CD4-positive, alpha-beta T cell treated with Interleukin-2 at 100 ng/mL for 4 hours (primary cell): ENCODE results near the gene RALGPS2.
"Not testable (repeated sequence)": the region's sequence is repeated elsewhere in the genome, so short reads cannot be mapped to it uniquely, and the experiment has no call there.

Experiments
- DNase-seq: peaks from one replicate; pipeline ENCODE4 v3.0.0-alpha.2; 2020; ENCODE audit warnings: low spot score

Gene RALGPS2

DNA sequence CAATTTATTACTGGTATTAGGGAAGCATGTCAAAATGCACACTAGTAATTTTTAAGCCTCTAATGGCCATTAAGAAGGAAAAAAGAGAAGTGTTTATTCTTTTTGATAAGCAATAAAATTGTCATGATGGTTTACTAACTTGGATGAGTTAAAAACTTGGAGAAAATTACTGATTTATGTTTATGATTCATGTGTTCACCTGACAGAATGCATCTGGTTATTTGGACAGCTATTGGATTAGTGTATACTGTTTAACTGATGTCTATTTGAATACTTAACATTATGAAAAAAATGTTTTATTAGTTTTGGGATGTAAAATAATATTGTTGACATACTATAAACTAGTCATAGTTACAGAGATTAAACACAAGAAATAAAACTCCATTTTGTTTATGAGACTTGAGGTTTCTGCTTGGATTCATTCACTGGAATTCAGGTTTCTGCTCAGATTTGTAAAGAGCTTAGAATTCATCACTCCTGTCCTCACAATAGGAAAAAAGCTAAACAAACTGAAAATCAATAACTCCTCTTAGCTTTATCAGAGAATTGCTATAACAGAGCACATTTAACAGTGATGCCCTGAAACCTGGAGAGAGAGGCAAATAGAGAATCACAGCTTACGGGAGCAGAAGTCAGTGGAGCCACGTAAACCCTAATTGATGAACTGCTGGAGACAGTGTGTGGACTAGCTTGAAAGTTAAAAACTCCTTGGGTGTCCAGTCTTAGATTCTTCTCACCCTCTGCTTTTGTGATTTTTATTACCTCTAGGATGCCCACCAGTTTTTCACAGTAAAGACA is 56.7 kb downstream of the RALGPS2 start:
- DNase-seq = no peak

DNA sequence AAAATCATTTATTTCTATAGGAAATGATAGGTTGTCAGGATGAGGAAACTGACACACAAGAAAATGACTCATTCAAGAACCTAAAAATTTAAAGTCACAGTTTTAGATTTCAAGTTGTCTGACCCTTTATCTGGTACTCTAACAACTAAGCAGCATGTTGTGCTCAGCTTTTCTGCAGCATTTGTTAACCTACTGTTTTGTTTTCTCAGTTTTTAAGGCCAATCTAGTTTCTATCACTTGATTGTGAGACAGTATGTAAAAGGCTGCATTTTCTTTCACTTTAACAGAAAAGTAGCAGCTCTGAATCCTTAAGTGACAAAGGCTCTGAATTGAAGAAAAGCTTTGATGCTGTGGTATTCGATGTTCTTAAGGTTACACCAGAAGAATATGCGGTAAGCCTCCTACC is 59.1 kb downstream of the RALGPS2 start:
- no peak for DNase-seq

DNA sequence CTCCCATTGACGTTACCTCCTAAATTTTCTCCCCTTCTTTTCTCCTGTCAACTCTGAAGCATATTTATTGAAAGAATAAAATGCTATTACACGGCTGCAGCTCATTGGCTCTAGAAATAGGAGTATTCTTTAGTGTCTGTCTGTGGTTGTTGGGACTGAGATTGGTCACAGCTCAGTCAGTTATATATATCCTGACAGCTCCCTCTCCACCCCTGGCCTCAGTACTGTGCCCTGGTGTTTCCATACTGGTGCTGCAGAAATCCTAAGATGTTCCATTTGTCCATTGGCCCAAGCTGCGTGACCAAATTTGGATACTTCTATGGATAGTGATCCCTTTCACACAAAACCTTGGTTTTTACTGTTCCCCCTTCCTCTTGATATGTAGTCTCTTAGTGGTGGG is 67.3 kb downstream of the RALGPS2 start:
- no peak for DNase-seq

DNA sequence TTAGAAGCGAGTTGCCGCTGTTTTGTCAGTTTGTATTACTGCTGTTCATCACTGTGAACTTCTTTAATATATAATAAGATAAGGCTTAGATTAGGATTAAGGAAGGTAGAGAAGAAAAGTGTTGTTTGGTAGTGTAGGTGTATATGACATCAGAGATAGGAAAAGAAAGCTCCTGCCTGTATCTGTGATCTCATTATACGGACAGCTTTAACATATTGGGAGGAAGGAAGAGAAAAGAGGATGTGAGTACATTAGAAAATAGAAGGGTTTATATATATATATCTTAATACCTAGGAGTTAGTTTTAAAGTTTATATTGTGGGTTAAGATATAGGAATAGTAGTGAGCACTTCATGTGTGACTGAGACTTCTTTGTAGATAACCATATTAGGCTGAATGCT is 71.0 kb downstream of the RALGPS2 start:
- no peak for DNase-seq

DNA sequence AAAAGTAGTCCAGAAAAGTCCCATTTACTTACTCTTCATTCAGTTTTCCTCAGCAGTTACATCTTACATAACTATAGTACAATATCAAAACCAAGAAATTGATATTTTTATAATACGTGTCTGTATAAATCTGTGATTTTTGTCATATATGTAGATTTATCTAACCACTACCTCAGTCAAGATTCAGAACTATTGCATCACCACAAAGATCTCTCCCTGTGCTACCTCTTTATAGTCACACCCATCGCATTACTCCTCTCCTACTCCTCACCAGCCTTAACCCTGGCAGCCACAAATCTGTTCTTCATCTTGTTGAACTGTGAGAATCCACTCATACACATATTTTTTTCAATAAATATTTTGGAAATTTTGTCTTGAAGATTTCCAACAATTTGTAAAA is 72.5 kb downstream of the RALGPS2 start:
- DNase-seq = no peak

DNA sequence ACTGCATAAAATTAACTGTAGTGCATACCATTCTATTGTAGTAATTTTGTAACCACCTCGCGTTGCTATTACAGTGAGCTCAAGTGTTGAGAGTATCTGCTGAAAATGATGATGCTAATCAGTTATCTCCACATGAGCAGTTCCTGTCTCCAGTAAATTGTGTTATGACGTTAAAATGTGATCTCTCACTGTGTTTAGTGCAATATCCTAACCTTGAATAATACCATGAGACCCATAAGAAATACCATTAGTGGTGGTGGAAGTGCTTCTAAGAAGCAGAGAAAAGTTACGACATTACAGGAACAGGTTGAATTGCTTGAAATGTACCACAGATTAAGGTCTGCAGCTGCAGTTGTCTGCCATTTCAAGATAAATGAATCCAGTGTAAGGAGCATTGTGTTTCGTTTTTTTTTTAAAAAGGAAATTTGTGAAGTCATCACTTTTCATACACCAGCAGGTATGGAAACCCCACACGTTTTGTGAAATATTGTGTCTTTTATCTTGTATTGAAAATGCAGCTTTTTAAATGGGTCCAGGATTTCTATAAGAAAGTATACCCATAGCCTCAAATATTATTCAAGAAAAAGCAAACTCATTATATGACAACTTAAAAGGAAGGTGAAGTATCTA is 73.3 kb downstream of the RALGPS2 start:
- no peak for DNase-seq

DNA sequence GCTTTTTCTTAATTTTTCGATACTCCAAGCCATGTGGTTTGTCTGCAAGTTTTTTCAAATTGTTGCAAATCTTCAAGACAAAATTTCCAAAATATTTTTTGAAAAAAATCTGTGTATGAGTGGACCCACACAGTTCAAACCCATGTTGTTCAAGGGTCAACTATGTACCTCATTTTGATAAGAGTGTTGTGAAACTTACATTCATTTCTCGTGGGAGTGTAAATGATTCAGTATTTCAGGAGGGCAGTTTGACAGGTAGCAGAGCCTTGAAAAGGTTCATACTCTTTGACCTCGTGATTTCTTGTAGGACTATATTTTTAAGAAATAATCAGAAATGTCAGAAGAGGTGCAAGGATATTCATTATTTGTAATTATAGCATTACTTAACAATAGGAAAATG is 77.8 kb downstream of the RALGPS2 start:
- no peak for DNase-seq

DNA sequence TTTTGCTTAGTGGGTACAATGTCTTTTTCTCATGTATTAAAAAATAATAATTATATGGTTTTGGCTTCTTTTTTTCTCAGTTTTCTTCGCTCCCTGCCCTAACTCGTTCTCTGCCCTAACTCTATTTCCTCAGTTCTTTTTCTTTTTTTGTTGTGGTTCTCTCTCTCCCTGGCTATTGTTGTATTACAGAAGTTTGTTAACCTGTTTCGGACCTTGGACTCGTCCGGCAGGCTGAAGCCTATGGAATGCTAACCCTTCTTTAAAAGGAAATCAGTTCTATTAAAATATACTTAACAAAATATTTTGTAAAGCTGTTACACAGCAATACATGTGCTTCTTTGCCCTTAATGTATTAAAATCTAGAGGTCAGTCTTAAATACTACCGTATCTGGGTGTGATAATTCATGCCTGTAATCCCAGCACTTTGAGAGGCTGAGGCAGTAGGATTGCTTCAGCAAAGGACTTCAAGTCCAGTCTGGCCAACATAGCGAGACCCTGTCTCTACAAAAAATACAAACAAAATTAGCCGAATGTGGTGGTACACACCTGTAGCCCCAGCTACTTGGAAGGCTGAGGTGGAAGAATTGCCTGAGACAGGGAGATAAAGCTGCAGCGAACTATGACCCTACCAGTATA is 81.7 kb downstream of the RALGPS2 start:
- no peak for DNase-seq

DNA sequence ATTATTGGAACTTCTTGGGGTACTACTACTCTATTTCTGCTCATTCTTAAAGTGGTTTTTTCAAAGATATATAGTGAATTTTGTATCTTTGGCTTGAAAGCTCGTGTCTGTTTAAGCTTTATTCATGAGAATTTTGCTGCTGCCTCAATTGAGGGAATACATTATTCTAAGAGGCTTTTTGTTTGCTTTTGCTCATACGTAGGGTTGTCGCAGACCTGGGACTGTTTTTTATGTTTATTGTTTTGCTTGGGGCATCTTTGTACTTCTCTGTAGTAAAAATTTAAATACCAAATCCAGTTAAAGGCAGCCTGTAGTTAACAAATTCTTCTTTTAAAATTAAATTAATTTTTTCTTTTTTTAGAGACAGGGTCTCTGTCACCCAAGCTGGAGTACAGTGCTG is 83.5 kb downstream of the RALGPS2 start:
- DNase-seq = no peak

DNA sequence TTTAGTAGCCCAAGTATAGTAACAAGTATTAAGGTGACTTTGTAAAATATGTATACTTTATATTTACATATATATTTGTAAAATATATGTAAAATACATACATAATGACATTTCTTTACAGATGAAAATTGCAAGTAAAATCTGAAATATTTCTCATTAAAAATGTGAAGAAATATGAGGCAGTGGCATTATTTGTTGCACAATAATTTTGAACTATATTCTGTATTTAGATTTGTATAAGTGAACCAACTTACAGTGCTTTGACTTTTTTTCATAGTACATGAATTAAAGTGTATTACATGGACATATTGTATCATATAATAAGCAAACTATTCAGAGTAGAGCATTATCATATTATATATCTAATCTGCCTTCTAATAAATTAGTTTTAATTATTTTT is 85.5 kb downstream of the RALGPS2 start:
- DNase-seq = no peak

DNA sequence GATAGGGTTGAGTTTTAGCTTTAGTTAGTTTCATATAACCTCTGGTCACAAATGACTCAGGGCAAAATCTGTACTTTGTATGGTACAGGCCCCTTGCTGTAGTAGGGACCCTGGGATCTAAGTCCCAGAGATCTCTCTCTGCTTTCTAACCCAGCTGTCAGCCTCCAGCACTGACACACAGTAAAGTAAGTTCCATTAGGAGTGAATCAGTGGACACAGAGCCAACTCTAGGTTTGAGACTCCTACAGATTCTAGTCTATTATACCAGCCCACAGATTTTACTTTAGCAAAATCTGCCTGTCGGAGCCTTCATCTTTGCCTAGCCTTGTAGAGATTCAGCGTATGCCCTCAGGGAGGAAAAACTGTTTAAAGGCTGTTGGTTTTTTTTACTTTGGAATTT is 93.4 kb downstream of the RALGPS2 start:
- no peak for DNase-seq

DNA sequence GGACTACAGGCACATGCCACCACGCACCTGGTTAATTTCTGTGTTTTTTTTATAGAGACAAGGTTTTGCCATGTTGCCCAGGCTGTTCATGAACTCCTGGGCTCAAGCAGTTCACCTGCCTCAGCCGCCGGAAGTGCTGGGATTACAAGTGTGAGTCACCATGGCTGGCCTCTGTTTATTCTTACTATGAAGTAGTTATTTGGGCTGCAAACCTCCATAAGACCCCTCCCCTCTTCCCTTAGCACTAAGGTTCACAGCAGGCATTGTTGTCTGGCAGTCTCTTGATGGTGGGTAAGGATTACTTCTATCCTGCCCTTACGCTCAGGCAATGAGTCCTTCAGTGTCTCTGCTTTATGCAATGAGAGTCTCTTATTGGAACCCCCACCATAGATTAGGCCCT is 94.1 kb downstream of the RALGPS2 start:
- no peak for DNase-seq

DNA sequence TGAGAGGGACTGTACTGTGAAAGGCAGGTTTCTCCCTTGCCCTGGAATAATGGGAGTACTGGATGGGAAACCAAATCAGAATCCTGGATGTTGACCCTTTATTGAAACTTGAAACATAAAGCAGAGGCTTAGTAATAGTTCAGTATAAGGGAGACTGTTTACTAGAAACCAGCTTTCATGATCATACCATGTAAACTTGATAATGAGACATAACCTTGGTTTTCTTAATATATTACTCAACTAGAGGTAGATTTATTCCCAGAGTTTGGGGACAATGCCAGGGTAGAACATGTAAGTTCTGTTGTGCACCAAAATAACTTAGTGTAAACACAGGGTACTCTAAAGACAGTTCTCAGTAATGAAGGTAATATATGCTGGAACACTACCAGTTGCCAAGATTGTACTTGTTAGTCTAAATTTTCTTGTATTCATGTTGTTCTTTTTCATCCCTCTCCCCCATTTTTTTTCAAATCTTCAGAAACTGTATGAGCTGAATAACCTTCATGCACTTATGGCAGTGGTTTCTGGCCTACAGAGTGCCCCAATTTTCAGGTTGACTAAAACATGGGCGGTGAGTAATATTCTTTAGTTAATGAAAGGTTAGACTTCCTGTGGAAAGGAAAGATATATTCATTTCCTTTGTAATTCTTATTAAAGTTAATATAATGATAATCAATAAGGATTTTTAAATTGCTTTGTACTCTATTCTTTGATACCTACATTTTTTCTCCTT is 96.3 kb downstream of the RALGPS2 start:
- DNase-seq = no peak

DNA sequence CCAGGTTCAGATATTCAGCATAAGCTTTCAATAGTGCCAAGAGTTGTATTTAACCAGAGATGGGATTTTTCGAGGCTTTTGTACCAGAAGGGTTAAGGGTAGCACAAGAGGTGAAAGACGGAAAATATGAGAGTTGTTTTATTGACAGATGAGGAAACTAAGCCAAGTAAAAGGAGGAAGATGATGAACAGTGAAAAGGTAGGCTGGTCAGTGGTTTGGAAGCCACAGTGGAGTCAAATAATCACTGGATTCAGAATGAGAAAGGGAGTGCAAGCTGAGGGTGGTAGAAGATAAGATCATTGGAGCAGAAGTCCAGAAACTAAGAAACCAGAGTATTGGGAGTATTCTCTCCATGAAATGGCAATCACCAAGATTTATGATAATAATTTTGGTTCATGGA is 100.1 kb downstream of the RALGPS2 start:
- DNase-seq = no peak

DNA sequence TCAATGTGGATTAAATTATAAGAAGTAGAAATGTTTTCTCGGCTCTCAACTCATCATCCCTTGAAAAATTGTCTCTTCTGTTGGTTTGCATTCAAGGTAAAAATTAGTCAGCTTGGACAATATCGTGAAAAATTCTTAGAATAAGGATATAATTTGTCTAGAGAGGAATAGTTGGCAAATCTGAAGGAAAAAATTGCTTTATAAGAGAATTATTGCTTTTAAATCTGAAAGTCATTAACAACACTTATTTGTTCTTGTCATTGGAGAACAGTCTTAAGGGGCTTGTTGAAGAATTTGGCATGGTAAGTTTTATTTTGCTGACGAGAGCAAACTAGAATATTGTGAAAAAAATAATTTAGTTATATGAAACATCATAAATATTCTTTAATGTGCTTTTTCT is 119.4 kb downstream of the RALGPS2 start:
- no peak for DNase-seq

DNA sequence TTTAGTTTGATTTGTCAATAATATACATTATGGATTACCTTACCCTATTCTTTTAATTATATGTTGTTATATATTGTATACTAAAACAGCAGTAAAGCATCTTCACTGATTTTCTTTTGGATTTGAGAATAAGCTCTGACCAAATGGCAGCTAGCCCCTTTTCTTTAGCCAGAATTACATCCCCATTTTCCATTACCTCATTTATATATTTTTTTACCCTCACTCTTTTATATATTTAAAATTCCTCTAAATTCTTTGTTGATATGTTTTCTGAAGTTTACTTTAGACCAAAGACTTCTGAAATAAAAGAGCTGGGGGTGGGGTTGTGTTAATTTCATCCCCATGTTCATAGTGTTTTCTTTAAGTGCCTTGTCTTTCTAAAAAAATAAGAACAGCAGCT is 121.3 kb downstream of the RALGPS2 start:
- no peak for DNase-seq

DNA sequence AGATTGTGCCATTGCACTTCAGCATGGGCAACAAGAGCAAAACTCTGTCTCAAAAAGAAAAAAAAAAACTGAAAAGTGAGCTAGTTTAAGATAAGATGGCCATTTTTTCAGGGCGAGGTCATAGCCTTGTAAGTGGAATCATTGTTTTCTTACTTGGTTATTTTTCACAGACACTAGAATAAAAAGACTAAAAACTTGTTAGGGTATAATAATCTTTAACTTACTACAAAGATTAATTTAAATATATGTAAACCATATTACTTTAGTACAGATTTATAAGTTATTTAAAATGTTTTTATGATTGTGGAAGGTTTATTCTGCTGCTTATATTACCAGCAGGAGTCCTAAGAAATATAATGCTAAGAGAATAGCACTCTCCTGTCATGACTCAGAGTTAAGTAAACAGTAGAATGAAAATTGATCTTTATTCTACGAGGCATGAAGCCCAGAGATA is 122.4 kb downstream of the RALGPS2 start:
- no peak for DNase-seq

DNA sequence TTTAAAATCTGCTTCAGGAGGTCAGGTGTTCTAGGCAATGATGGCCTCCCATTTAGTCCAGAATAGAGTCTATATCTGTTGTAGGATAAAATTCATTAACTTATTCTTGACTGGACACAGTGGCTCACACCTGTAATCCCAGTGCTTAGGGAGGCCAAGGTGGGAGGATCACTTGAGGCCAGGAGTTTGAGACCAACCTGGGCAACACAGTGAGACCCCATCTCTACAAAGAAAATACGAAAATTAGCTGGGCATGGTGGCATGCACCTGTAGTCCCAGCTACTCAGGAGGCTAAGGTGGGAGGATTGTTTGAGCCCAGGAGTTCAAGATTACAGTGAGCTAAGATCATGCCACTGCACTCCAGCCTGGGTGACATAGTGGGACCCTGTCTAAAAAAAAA is 122.9 kb downstream of the RALGPS2 start:
- not testable (repeated sequence) for DNase-seq

DNA sequence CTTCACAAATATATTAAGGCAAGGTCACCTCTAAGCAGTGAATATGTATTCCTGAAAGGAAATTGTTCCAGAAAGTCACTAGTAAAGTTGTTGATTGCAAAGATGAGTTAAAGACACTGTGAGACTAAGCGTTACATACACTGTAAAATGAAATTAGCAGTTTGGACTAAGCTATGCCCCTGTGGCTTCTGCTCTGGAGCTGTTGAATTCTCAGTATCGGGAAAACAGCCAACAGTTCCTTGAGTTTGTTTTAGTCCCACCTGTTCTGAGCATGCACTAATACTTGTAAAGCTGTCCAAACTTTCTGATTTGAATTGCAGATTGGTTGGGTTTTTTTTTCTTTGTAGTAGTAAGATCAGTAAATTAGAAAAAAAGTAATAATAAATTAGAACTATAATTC is 124.9 kb downstream of the RALGPS2 start:
- no peak for DNase-seq

DNA sequence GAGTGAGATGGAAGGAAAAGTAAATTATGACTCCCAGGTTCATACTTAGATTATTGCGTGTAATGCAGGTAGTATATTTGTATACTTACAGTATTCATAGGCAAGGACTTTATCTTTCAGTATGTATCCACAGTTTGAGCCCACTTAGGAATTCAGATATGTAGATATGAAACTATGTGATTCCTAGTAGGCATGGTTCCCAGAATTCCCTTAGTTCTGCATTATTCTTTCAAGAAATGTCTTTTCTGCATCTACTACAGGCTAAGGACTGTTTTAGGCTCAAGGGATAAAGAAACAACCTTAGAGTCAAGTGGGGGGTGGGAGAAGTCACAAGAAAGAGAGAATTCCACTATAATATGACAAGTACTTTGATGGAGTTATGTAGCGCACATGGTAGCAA is 132.1 kb downstream of the RALGPS2 start:
- no peak for DNase-seq

DNA sequence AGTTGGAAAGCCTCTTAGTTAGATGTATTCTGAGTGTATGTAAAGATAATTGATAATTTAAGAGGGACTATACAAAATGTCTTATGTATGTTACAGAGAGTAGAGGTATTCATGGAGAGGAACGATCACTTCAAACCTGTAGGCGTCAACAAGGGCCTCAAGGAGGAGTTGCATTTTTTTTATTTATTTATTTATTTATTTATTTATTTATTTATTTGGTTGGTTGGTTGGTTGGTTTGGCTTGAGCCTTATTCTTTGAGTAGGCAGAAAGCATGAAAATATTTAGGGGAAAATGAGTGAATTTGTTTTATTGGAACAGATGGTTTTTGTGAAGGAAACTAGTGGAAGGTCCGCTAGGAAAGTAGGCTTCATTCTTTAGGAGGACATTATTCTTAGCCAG is 137.4 kb downstream of the RALGPS2 start:
- no peak for DNase-seq

DNA sequence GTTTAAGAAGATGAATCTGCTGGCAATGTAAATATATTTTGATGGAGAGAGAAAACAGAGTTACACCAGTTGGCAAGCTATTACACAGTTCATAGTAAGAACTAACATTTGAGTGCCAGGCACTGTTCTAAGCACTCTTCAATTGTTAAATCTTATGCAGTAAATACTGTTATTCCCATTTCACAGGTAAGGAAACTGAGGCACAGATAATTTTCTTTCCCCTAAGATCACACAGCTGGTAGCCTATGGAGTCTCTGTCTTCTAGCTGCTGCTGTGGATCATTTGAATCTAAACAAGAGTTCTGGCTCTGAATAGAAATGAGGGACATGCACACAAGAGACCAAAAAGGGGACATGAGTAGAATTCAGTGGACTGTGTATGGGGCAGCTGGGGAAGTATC is 137.8 kb downstream of the RALGPS2 start:
- no peak for DNase-seq

DNA sequence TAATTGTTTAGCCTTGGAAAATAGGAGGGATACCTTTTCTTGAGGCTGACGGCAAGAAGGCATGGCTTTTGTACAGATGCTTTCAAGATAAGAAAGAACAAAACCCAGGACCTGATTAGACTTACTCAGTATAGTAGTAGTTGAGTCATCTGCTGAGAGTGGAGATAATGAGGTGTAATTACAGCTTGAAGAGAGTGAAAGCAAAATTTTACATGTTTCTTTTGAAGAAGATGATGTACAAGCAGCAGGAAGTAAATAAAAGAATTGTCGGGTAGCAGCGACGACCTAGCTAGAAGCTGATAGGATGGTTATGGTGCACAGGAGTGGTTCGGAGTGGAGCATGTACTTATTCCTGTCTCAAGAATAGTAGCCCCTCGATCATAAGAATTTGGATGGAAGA is 139.3 kb downstream of the RALGPS2 start:
- DNase-seq = no peak
